ENCODE data around the gene SOX9. TPM values are rescaled to one million over a fixed set of nuclear protein-coding genes. Genes with fewer than 3 reads are reported as not detected.
A peak's percentile ranks its signal among the peaks of the same experiment; 100 is the strongest.

The SOX9 gene
- total and polyA plus RNA-seq, 2 of the 8 experiments (the other 6 are each of a cell fraction or from before 2014, with no cell fraction given), result 1.9 to 4.9 TPM

- Histone ChIP-seq H2AK5ac (ENCODE audit: low read depth, low read length) (0 out of 2 replicates have a peak overlapping the region, but pooled peaks have one; percentile 17), H3K79me1 (ENCODE audit: low read depth, low read length) (no peaks in the 10 kb centered on the region), H3K9me3 (ENCODE audit: insufficient read depth in 2 of 2, low read depth in 1 of 2, low read length in 1 of 2) (no peaks in the 10 kb centered on the region), H3K9ac (replicated peaks in 1 of 4; ENCODE audit: extremely low read depth in 1 of 4, low read depth in 3 of 4, low read length in 3 of 4) (no peak overlapping the region), H3K36me3 (ENCODE audit: control insufficient read depth in 2 of 4, insufficient read depth in 4 of 4, low read length in 3 of 4) (no peaks in the 10 kb centered on the region), H3K18ac (ENCODE audit: extremely low read depth, low read length) (no peak overlapping the region), H2BK120ac (replicated peaks; ENCODE audit: low read depth, low read length) (no peak overlapping the region), H3K27me3 (replicated peaks in 1 of 4; ENCODE audit: control insufficient read depth in 3 of 4, extremely low read depth in 1 of 4, insufficient read depth in 3 of 4, low read length in 3 of 4) (peaks cover 2 to 17% (median 15%) of the 10 kb centered on the region in 4 experiments), H3K4me1 (replicated peaks in 1 of 4; ENCODE audit: control insufficient read depth in 3 of 4, insufficient read depth in 4 of 4, low read length in 3 of 4) (peaks cover 7 to 22% (median 19%) of the 10 kb centered on the region in 4 experiments), H3K4me3 (ENCODE audit: extremely low read depth in 1 of 4, insufficient read depth in 2 of 4, low read depth in 3 of 4, low read length in 4 of 4) (no peak overlapping the region), H4K20me1 (replicated peaks in 1 of 2; ENCODE audit: control insufficient read depth in 1 of 2, insufficient read depth in 2 of 2, low read length in 2 of 2) (no peaks in the 10 kb centered on the region), H3K27ac (ENCODE audit: low read depth, low read length) (no peak overlapping the region), H2BK12ac (ENCODE audit: low read depth, low read length) (peak overlapping the region; percentile 72; the same call in 1 of the 2 replicates), H4K8ac (ENCODE audit: extremely low read depth, insufficient read depth, low read length) (no peak overlapping the region), H3K4me2 (ENCODE audit: insufficient read depth in 1 of 2, low read depth in 2 of 2, low read length in 2 of 2) (peak overlapping the region in 1 of 2 experiments; percentile 7; a peak in 2 of 4 replicates), H2BK20ac (ENCODE audit: low read length) (peak overlapping the region; percentile 80; the same call in 1 of the 2 replicates), H3K23ac (ENCODE audit: insufficient read length) (no peak overlapping the region), H3K79me2 (ENCODE audit: control insufficient read depth in 1 of 2, insufficient read depth in 2 of 2, low read length in 2 of 2) (no peaks in the 10 kb centered on the region), H3K4ac (replicated peaks; ENCODE audit: insufficient read length, low read depth, low read length) (no peak overlapping the region), H3K56ac (replicated peaks; ENCODE audit: insufficient read length, low read depth, low read length) (no peak overlapping the region), H4K5ac (ENCODE audit: insufficient read length, low read depth, low read length) (no peak overlapping the region), H2AFZ (ENCODE audit: low read length) (no peak overlapping the region), H2BK15ac (ENCODE audit: low read length) (no peak overlapping the region), H4K91ac (replicated peaks; ENCODE audit: insufficient read length, low read length) (no peak overlapping the region), H2BK5ac (ENCODE audit: low read depth, low read length) (peak overlapping the region; percentile 24; the same call in 1 of the 2 replicates), H3K23me2 (ENCODE audit: low read depth, low read length) (no peaks in the 10 kb centered on the region; the same call in 1 of the 2 replicates), H3K14ac (ENCODE audit: insufficient read length) (no peak overlapping the region)
- DNase-seq (ENCODE audit: low read depth in 1 of 2, low spot score in 2 of 2), result no peak
- no peak for FAIRE-seq
- WGBS, 2 experiments (ENCODE audit: extremely low coverage in 1 of 2, insufficient coverage in 1 of 2, insufficient read length in 1 of 2, insufficient replicate concordance in 2 of 2, low coverage in 1 of 2, low lambda C conversion rate in 2 of 2, missing lambda C conversion rate in 1 of 2), result 73% methylated on average over 18 of the region's 18 CpGs; no CpG with 5 or more reads in 1 of the 2 experiments
- CTCF ChIA-PET (ENCODE audit: partially characterized antibody), result interaction anchor here (0.9 to 2.7 kb wide), 11 partner anchors 8 to 967 kb away, joined by 3 to 7 read pairs (median 4); no protein-coding TSS in a partner anchor
- POLR2A ChIA-PET (ENCODE audit: partially characterized antibody), result interaction anchor here (1.0 to 1.2 kb wide), 2 partner anchors 9 to 10 kb away, joined by 3 read pairs; partner anchors contain the start of gene SOX9
- TF ChIP-seq JUND (IDR thresholded peaks at IDR 0.05; ENCODE audit: low read length) (no peak), CTBP2 (IDR thresholded peaks at IDR 0.05; ENCODE audit: borderline replicate concordance, insufficient read depth, insufficient read length, low read length) (no peak), RBBP5 (IDR thresholded peaks at IDR 0.05; ENCODE audit: borderline replicate concordance, low read depth, low read length) (no peak), CBX8 (IDR thresholded peaks at IDR 0.05; ENCODE audit: borderline replicate concordance, low read depth, low read length) (no peak), EGR1 (IDR thresholded peaks at IDR 0.05; ENCODE audit: borderline replicate concordance, low read depth, low read length) (no peak), BRCA1 (IDR thresholded peaks at IDR 0.05; ENCODE audit: low read depth, low read length) (no peak), JUN (IDR thresholded peaks at IDR 0.05; ENCODE audit: low read depth, low read length) (no peak), NRF1 (IDR thresholded peaks at IDR 0.05; ENCODE audit: low read depth, low read length) (no peak), SP2 (IDR thresholded peaks at IDR 0.05; ENCODE audit: low read length) (no peak), BACH1 (IDR thresholded peaks at IDR 0.05; ENCODE audit: low read length) (no peak)
- TF ChIP-seq, protein P1, sequence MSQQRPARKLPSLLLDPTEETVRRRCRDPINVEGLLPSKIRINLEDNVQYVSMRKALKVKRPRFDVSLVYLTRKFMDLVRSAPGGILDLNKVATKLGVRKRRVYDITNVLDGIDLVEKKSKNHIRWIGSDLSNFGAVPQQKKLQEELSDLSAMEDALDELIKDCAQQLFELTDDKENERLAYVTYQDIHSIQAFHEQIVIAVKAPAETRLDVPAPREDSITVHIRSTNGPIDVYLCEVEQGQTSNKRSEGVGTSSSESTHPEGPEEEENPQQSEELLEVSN (IDR thresholded peaks at IDR 0.05), result no peak
- TF ChIP-seq, protein P2, sequence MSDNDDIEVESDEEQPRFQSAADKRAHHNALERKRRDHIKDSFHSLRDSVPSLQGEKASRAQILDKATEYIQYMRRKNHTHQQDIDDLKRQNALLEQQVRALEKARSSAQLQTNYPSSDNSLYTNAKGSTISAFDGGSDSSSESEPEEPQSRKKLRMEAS (IDR thresholded peaks at IDR 0.05), result no peak
Observed at GRCh38 chr17:72110231-72110941, 10.4 kb upstream of the SOX9 start.
